Osteoblast (primary cell): ENCODE measurements around the gene LMOD3. TPM values are rescaled to one million over a fixed set of nuclear protein-coding genes. Genes with fewer than 3 reads are reported as not detected.

Experiments
- DNase-seq: peaks from one replicate; pipeline ENCODE4 v3.0.0; 2011; ENCODE audit warnings: low spot score, mixed read lengths; ENCODE audit not compliant: insufficient read length; ENCODE audit errors: missing footprints
- H2AFZ ChIP-seq: 2 replicates; pipeline ENCODE4 v1.6.0; 2011; ENCODE audit warnings: mild to moderate bottlenecking, low read length
- H3K27ac ChIP-seq: 2 replicates; pipeline ENCODE4 v1.5.1; 2011; ENCODE audit warnings: mild to moderate bottlenecking, low read depth, low read length, moderate library complexity
- H3K27me3 ChIP-seq: 2 replicates; pipeline ENCODE4 v1.6.0; 2012; ENCODE audit warnings: mild to moderate bottlenecking, control low read depth, inconsistent platforms, low read length, moderate library complexity; ENCODE audit not compliant: insufficient read depth
- H3K36me3 ChIP-seq: 2 replicates; pipeline ENCODE4 v1.5.1; 2011; ENCODE audit warnings: mild to moderate bottlenecking, low read length, control low read depth, moderate library complexity; ENCODE audit not compliant: insufficient read depth
- H3K4me1 ChIP-seq: 2 replicates; pipeline ENCODE4 v1.5.1; 2011; ENCODE audit warnings: mild to moderate bottlenecking, low read length, control low read depth, moderate library complexity; ENCODE audit not compliant: insufficient read depth
- H3K4me2 ChIP-seq: 2 replicates; pipeline ENCODE4 v1.6.0; 2011; ENCODE audit warnings: mild to moderate bottlenecking, low read length; ENCODE audit not compliant: insufficient read depth
- H3K4me3 ChIP-seq: fragments of 200-600 bp; sonication (generic); 3 replicates; pipeline ENCODE4 v1.5.1; 2012; ENCODE audit warnings: mild to moderate bottlenecking, low read length, inconsistent platforms; ENCODE audit not compliant: insufficient read depth
- H3K79me2 ChIP-seq: 2 replicates; pipeline ENCODE4 v1.6.0; 2012; ENCODE audit warnings: mild to moderate bottlenecking, low read length, control low read depth, inconsistent platforms; ENCODE audit not compliant: insufficient read depth
- H3K9me3 ChIP-seq: 2 replicates; pipeline ENCODE4 v1.5.1; 2011; ENCODE audit warnings: low read depth, low read length, control low read depth
- H4K20me1 ChIP-seq: 2 replicates; pipeline ENCODE4 v1.6.0; 2012; ENCODE audit warnings: mild to moderate bottlenecking, low read length, control low read depth; ENCODE audit not compliant: insufficient read depth
- total RNA-seq: library from RNA; depleted of rRNA; stranded (reverse); fragments of >200 nt; gene quantifications from 2 replicates; pipeline ENCODE4 v1.2.3, GENCODE V29; 2012
- TF ChIP-seq, protein P1 (sequence below): IDR thresholded peaks from 2 replicates; pipeline ENCODE4 v1.5.1; 2011; ENCODE audit warnings: mild to moderate bottlenecking, low read depth, low read length, moderate library complexity; ENCODE audit errors: extremely low read depth

The LMOD3 gene
- total RNA-seq, 1 donor = not detected

DNA sequence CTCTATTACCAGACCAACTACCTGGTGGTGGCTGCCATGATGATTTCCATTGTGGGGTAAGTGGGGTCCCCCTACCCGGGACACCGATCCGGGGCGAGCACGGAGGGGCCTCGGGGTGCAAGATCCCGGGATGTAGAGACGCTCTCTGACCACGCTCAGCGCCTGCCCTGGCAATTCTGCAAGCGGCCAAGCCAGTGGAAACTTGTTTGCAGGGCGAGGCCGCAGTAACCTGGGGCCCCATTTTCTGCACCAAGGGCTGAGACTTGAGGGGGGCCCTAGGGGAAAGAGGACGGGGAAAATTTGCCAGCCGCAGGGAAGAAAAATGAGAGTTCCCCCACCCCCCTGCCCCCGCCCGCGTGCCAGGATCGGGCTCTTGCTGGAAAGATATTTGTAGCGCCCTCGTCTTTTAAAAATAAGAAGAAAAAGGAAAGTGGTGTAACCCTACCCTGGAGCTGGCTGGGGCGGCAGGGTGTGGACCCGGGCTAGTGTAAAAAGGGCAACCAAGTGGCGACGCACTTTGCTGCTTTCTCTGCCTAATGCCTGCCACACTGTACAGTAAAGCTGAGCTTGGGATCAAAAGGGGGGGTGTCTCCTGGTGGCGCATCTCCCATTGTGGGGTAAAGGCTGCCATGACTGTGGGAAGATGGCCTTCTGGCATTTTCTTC, 37.1 kb downstream of the LMOD3 start:
- Histone ChIP-seq H3K4me2 (peak overlapping the region; percentile 93), H4K20me1 (peaks cover 22% of the 10 kb centered on the region), H3K4me3 (peak overlapping the region; percentile 94), H3K36me3 (peaks cover 4% of the 10 kb centered on the region), H3K4me1 (peaks cover 77% of the 10 kb centered on the region), H3K79me2 (peaks cover 47% of the 10 kb centered on the region), H3K27ac (peak overlapping the region; percentile 94), H2AFZ (peak overlapping the region; percentile 87), H3K9me3 (no peaks in the 10 kb centered on the region), H3K27me3 (no peaks in the 10 kb centered on the region)
- DNase-seq = peak; percentile 77
- TF ChIP-seq, protein P1, sequence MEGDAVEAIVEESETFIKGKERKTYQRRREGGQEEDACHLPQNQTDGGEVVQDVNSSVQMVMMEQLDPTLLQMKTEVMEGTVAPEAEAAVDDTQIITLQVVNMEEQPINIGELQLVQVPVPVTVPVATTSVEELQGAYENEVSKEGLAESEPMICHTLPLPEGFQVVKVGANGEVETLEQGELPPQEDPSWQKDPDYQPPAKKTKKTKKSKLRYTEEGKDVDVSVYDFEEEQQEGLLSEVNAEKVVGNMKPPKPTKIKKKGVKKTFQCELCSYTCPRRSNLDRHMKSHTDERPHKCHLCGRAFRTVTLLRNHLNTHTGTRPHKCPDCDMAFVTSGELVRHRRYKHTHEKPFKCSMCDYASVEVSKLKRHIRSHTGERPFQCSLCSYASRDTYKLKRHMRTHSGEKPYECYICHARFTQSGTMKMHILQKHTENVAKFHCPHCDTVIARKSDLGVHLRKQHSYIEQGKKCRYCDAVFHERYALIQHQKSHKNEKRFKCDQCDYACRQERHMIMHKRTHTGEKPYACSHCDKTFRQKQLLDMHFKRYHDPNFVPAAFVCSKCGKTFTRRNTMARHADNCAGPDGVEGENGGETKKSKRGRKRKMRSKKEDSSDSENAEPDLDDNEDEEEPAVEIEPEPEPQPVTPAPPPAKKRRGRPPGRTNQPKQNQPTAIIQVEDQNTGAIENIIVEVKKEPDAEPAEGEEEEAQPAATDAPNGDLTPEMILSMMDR = no peak

DNA sequence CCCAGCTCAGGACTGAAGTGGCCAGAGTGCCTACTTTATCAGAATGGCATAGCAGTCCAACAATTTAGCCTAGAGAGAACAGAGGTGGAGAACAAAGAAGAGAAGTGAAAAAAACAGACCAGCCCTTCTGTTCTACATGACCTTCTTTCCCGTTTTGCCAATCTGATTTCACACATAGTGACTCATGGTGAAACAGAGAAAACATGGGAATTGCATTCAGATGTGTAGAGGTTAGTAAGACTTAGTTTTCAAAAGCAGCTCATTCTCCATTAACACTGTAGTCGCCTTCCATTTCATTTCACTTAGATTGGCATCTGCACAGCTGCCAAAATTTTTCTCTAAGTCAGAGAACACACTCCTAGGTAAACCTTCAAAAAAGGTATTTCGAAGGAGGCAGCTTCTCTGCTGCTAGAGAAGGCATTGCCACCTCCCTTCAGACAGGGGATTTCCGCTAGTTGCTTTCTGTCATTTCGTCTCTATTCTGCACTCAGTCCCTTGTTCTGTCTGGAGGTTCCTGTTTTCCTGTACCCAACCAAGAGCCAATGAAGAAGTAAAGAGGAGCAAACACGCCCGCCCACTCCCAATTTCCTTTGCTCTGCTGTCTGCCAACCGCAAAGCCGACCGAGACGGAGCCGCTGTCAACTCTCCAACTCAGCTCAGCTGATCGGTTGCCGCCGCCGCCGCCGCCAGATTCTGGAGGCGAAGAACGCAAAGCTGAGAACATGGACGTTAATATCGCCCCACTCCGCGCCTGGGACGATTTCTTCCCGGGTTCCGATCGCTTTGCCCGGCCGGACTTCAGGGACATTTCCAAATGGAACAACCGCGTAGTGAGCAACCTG, 37.8 kb downstream of the LMOD3 start, which contains the start of gene ARL6IP5:
Gene ARL6IP5 (plus strand): TSS at position 612 of the 842 bp plus-strand sequence. CDS start 111 bp downstream, at position 723.
- TF ChIP-seq, protein P1 = no peak
- Histone ChIP-seq H2AFZ (peak within 1 kb of the TSS; percentile 87), H3K27me3 (no peaks in the 10 kb centered on the region), H3K4me2 (peak within 1 kb of the TSS; percentile 93), H3K4me1 (peaks cover 70% of the 10 kb centered on the region), H3K36me3 (peaks cover 4% of the 10 kb centered on the region), H3K79me2 (peaks cover 44% of the 10 kb centered on the region), H3K4me3 (peak within 1 kb of the TSS; percentile 94), H3K9me3 (no peaks in the 10 kb centered on the region), H4K20me1 (peaks cover 15% of the 10 kb centered on the region), H3K27ac (peak within 1 kb of the TSS; percentile 94)
- DNase-seq = peak; percentile 91

DNA sequence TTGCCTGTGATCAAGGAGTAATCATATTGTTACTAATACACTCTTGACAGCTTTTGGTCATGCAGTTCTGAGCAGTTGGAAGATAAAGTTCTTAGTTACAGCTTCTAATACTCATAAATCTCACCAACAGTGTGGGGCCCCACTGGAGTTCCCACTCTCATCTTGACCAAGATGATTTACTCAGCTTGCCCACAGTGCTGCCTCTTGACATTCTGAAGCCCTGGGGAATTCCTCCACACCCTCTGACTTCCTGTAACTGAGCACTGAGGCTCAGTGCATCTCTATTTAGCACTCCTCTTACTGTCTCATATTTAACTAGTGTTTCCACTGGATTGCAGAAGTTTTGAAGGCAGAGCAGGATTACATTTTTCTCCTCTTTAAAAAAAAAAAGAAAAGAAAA, 39.6 kb downstream of the LMOD3 start:
- TF ChIP-seq, protein P1 = no peak
- peak; percentile 74 for DNase-seq
- peaks cover 44% of the 10 kb centered on the region for H3K79me2 ChIP-seq
- H3K27me3 ChIP-seq = no peaks in the 10 kb centered on the region
- H3K36me3 ChIP-seq = no peaks in the 10 kb centered on the region
- H3K4me1 ChIP-seq = peaks cover 69% of the 10 kb centered on the region
- H3K9me3 ChIP-seq = no peaks in the 10 kb centered on the region
- peaks cover 7% of the 10 kb centered on the region for H4K20me1 ChIP-seq
- peak overlapping the region; percentile 94 for H3K27ac ChIP-seq
- peak overlapping the region; percentile 45 for H3K4me2 ChIP-seq
- H2AFZ ChIP-seq = no peak overlapping the region
- no peak overlapping the region for H3K4me3 ChIP-seq

DNA sequence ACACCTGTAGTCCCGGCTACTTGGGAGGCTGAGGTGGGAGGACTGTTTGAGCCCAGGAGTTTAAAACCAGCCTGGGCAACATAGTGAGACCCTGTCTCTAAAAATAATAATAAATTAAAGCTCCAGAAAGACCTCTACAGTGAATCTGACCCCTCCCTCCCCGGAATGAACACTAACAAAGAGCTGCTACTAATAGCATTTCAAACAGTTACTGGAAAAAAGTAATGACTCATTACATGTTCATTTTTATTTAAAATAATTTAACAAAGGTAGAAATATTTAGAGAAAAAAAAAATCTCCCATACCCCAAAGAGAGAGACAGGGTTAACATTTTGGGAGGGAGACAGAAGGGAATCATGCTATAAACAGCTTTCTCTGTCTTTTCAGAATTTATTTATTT, 40.0 kb downstream of the LMOD3 start:
- Histone ChIP-seq H3K79me2 (peaks cover 44% of the 10 kb centered on the region), H3K27me3 (no peaks in the 10 kb centered on the region), H3K4me3 (no peak overlapping the region), H3K4me2 (peak overlapping the region; percentile 45), H3K4me1 (peaks cover 65% of the 10 kb centered on the region), H3K27ac (peak overlapping the region; percentile 94), H3K9me3 (no peaks in the 10 kb centered on the region), H4K20me1 (peaks cover 7% of the 10 kb centered on the region), H3K36me3 (no peaks in the 10 kb centered on the region), H2AFZ (no peak overlapping the region)
- DNase-seq = peak; percentile 54
- TF ChIP-seq, protein P1 = no peak
